Measurements from ENCODE around the gene SRPRA. TPM values are rescaled to one million over a fixed set of nuclear protein-coding genes. Genes with fewer than 3 reads are reported as not detected.

The SRPRA gene
- total and polyA plus RNA-seq, 2 donors (not counting 1 experiment from before 2014, with no cell fraction given), result 115 to 136 TPM

DNA sequence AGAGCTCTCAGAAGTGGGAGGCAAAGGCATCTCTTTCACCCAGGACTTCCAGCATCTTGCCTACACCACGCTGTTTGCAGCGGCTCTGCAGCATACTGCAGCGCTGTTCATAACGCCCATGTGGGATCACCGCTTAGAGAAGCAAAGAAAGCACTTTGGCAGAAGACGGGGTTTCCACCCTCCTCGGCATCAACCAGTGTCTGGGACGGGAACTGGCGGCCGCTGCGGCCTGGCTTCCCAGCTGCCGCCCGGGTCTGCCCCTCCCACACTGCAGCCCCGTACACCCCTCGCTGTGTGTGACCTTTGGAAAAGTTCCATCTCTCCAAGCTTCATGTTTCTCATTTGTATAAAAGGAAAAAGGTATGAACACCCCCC lies 13.7 kb upstream of the SRPRA start:
- intact Hi-C loops (cut with micrococcal nuclease), result no loop called here
- Mint-ChIP-seq H3K9me3 (ENCODE audit: insufficient read depth) (no peaks in the 10 kb centered on the region), H3K27me3 (no peaks in the 10 kb centered on the region), H3K4me3 (peak overlapping the region; percentile 100), H3K27ac (peak overlapping the region; percentile 95), H3K4me1 (peaks cover 44% of the 10 kb centered on the region)
- H3K27me3 ChIP-seq (replicated peaks in 1 of 4; ENCODE audit: control extremely low read depth in 1 of 4, control insufficient read depth in 3 of 4, insufficient read depth in 4 of 4, low read length in 3 of 4), result no peaks in the 10 kb centered on the region
- H3K9ac ChIP-seq (ENCODE audit: low read length), result peak overlapping the region; percentile 84
- TF ChIP-seq, protein P1, sequence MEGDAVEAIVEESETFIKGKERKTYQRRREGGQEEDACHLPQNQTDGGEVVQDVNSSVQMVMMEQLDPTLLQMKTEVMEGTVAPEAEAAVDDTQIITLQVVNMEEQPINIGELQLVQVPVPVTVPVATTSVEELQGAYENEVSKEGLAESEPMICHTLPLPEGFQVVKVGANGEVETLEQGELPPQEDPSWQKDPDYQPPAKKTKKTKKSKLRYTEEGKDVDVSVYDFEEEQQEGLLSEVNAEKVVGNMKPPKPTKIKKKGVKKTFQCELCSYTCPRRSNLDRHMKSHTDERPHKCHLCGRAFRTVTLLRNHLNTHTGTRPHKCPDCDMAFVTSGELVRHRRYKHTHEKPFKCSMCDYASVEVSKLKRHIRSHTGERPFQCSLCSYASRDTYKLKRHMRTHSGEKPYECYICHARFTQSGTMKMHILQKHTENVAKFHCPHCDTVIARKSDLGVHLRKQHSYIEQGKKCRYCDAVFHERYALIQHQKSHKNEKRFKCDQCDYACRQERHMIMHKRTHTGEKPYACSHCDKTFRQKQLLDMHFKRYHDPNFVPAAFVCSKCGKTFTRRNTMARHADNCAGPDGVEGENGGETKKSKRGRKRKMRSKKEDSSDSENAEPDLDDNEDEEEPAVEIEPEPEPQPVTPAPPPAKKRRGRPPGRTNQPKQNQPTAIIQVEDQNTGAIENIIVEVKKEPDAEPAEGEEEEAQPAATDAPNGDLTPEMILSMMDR (IDR thresholded peaks at IDR 0.05), result no peak
- TF ChIP-seq EZH2 (IDR thresholded peaks at IDR 0.05; ENCODE audit: borderline replicate concordance, insufficient read depth, low read depth, low read length, poor library complexity, severe bottlenecking), result no peak
- H3K4me2 ChIP-seq (replicated peaks; ENCODE audit: low read depth, low read length, poor library complexity, severe bottlenecking), result peak overlapping the region; percentile 97
- H4K20me1 ChIP-seq (ENCODE audit: control insufficient read depth, insufficient read depth, low read length, poor library complexity, severe bottlenecking), result no peaks in the 10 kb centered on the region
- WGBS (ENCODE audit: insufficient coverage), result 4% methylated on average over 14 of the region's 15 CpGs
- DNase-seq, result peak; percentile 49
- POLR2A ChIA-PET, result interaction anchor here (0.7 to 1.8 kb wide), 4 partner anchors 9 to 660 kb away, joined by 3 to 9 read pairs (median 4); partner anchors contain the start of genes DCPS, FOXRED1 and SRPRA
- peaks cover 24% of the 10 kb centered on the region for H3K79me2 ChIP-seq (ENCODE audit: control insufficient read depth, insufficient read depth, low read length)
- peak overlapping the region; percentile 94 for H2AFZ ChIP-seq (ENCODE audit: insufficient read depth, low read depth, low read length, poor library complexity, severe bottlenecking)
- peak overlapping the region; percentile 53 to 87 (median 73) for H3K4me3 ChIP-seq (ENCODE audit: control extremely low read depth in 1 of 5, extremely low read depth in 1 of 5, insufficient read depth in 1 of 5, low read depth in 2 of 5, low read length in 4 of 5)
- CTCF ChIA-PET, result interaction anchor here (1.1 kb wide), 1 partner anchor 28 kb away, joined by 5 read pairs; no protein-coding TSS in a partner anchor
- H3K9me3 ChIP-seq (ENCODE audit: control extremely low read depth in 1 of 3, control insufficient read depth in 2 of 3, insufficient read depth in 1 of 3, low read length in 2 of 3), result no peaks in the 10 kb centered on the region
- peaks cover 17 to 31% of the 10 kb centered on the region in 2 donors for H3K4me1 ChIP-seq (ENCODE audit: control insufficient read depth in 2 of 2, insufficient read depth in 2 of 2, low read length in 2 of 2)
- ATAC-seq (ENCODE audit: low read depth), result peak; percentile 15
- peak overlapping the region; percentile 69 to 86 for H3K27ac ChIP-seq (ENCODE audit: low read length in 2 of 2)
- H3K36me3 ChIP-seq (replicated peaks in 1 of 2; ENCODE audit: control extremely low read depth in 1 of 2, control insufficient read depth in 1 of 2, extremely low read depth in 1 of 2, insufficient read depth in 2 of 2, low read length in 1 of 2), result peaks cover 0 to under 1% of the 10 kb centered on the region in 2 experiments

DNA sequence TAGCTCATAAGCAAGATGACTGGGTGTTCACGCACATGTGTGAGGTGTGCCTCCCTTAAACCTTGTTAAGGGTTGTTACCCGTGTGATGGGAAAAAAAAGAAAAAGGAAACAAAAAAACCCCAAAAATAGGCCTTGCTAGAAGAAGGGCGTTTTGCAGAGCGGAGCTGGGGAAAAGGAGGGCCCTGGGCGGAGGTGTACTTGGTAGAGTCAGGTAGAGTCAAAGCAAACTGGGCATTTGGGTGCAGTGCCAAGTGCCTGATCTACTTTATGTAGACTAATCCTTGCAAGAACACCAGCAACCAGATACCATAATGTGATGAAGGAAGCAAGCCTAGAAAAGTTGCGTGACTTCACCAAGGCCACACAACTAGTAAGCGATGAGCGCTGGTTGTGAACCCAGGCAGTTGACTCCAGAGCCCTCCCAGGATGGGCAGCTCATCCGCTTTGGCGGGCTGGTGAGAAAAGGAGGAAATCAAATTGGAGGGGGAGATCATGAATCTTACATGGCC lies 13.0 kb upstream of the SRPRA start:
- Histone ChIP-seq H3K4me2 (replicated peaks; ENCODE audit: low read depth, low read length, poor library complexity, severe bottlenecking) (peak overlapping the region; percentile 97), H3K27ac (ENCODE audit: low read length in 2 of 2) (no peak overlapping the region), H3K27me3 (replicated peaks in 1 of 4; ENCODE audit: control extremely low read depth in 1 of 4, control insufficient read depth in 3 of 4, insufficient read depth in 4 of 4, low read length in 3 of 4) (no peaks in the 10 kb centered on the region), H4K20me1 (ENCODE audit: control insufficient read depth, insufficient read depth, low read length, poor library complexity, severe bottlenecking) (no peaks in the 10 kb centered on the region), H3K36me3 (replicated peaks in 1 of 2; ENCODE audit: control extremely low read depth in 1 of 2, control insufficient read depth in 1 of 2, extremely low read depth in 1 of 2, insufficient read depth in 2 of 2, low read length in 1 of 2) (peaks cover 0 to 3% of the 10 kb centered on the region in 2 experiments), H3K79me2 (ENCODE audit: control insufficient read depth, insufficient read depth, low read length) (peaks cover 23% of the 10 kb centered on the region), H3K9me3 (ENCODE audit: control extremely low read depth in 1 of 3, control insufficient read depth in 2 of 3, insufficient read depth in 1 of 3, low read length in 2 of 3) (no peaks in the 10 kb centered on the region), H3K4me3 (ENCODE audit: control extremely low read depth in 1 of 5, extremely low read depth in 1 of 5, insufficient read depth in 1 of 5, low read depth in 2 of 5, low read length in 4 of 5) (no peak overlapping the region), H3K9ac (ENCODE audit: low read length) (no peak overlapping the region), H3K4me1 (ENCODE audit: control insufficient read depth in 2 of 2, insufficient read depth in 2 of 2, low read length in 2 of 2) (peaks cover 17 to 31% of the 10 kb centered on the region in 2 donors), H2AFZ (ENCODE audit: insufficient read depth, low read depth, low read length, poor library complexity, severe bottlenecking) (peak overlapping the region; percentile 94)
- TF ChIP-seq, protein P1 (IDR thresholded peaks at IDR 0.05), result no peak
- no peak for TF ChIP-seq EZH2 (IDR thresholded peaks at IDR 0.05; ENCODE audit: borderline replicate concordance, insufficient read depth, low read depth, low read length, poor library complexity, severe bottlenecking)
- Mint-ChIP-seq H3K4me1 (peaks cover 44% of the 10 kb centered on the region), H3K9me3 (ENCODE audit: insufficient read depth) (no peaks in the 10 kb centered on the region), H3K27ac (peak overlapping the region; percentile 95), H3K4me3 (peak overlapping the region; percentile 100), H3K27me3 (no peaks in the 10 kb centered on the region)
- ChIA-PET POLR2A (interaction anchor here (0.7 to 1.8 kb wide), 4 partner anchors 9 to 72 kb away, joined by 3 to 9 read pairs (median 4); partner anchors contain the start of genes DCPS, FOXRED1 and SRPRA), CTCF (interaction anchor here (1.1 kb wide), 1 partner anchor 29 kb away, joined by 5 read pairs; no protein-coding TSS in a partner anchor)
- no peak for ATAC-seq (ENCODE audit: low read depth)
- 100% methylated on average over 3 of the region's 10 CpGs for WGBS (ENCODE audit: insufficient coverage)
- intact Hi-C loops (cut with micrococcal nuclease), result no loop called here
- no peak for DNase-seq

All from B cell (primary cell).